Right atrium auricular region (tissue), 2 donors: ENCODE results near the gene NEMP1. TPM values are rescaled to one million over a fixed set of nuclear protein-coding genes. Genes with fewer than 3 reads are reported as not detected.

ENCODE experiments used
- DNase-seq: peaks from one replicate; pipeline ENCODE4 v3.0.0-alpha.2; 2019; ENCODE audit warnings: low spot score
- H3K27ac ChIP-seq, 2 donors: fragments of 200-600 bp; sonication (generic); 1 replicate in 1 of 2; 2 replicates in 1 of 2; pipeline ENCODE4 v1.5.1; 2016 to 2019
- H3K27me3 ChIP-seq, 2 donors: fragments of 200-600 bp; sonication (generic); one replicate each; pipeline versions ENCODE4 v1.5.1 to v1.6.0; 2017 to 2019
- H3K36me3 ChIP-seq: fragments of 200-600 bp; sonication (generic); one replicate; pipeline ENCODE4 v1.5.1; 2016
- H3K4me1 ChIP-seq, 2 donors: fragments of 200-600 bp; sonication (generic); one replicate each; pipeline versions ENCODE4 v1.5.1 to v1.6.0; 2017 to 2019
- H3K4me3 ChIP-seq, 2 donors: fragments of 200-600 bp; sonication (generic); 1 replicate in 1 of 2; 2 replicates in 1 of 2; pipeline ENCODE4 v1.5.1; 2017 to 2019; ENCODE audit warnings: mild to moderate bottlenecking in 1 of 2, moderate library complexity in 1 of 2
- H3K9me3 ChIP-seq, 2 donors: fragments of 200-600 bp; sonication (generic); one replicate each; pipeline ENCODE4 v1.5.1; 2019
- total RNA-seq, 2 donors: library from RNA; depleted of rRNA; stranded (reverse); fragments of >200 nt; gene quantifications; one replicate each; pipeline ENCODE4 v1.1.0, GENCODE V29; 2016
- TF ChIP-seq, protein P1 (sequence below), 2 donors: fragments of 200-600 bp; sonication (generic); IDR thresholded peaks; one replicate each; pipeline ENCODE4 v1.5.1; 2019; ENCODE audit warnings: antibody characterized with exemption in 2 of 2

NEMP1 gene
- total RNA-seq, 2 donors from 2014 or later = 1.9 to 2.2 TPM

DNA sequence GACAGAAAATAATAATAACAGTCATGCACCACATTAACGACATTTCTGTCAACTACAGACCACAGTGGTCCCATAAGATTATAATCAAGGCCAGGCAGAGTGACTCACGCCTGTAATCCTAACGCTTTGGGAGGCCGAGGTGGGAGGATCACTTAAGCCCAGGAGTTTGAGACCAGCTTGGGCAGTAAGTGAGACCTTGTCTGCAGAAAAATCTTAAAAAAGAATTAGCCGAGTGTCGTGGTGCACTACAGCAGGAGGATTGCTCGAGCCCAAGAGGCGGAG lies 18.9 kb upstream of the NEMP1 start:
- no peak for DNase-seq
- Histone ChIP-seq H3K36me3 (peaks cover 62% of the 10 kb centered on the region), H3K27me3 (no peaks in the 10 kb centered on the region), H3K4me1 (peaks cover 0 to 24% of the 10 kb centered on the region in 2 donors), H3K4me3 (no peak overlapping the region), H3K9me3 (no peaks in the 10 kb centered on the region), H3K27ac (no peak overlapping the region)
- TF ChIP-seq, protein P1, sequence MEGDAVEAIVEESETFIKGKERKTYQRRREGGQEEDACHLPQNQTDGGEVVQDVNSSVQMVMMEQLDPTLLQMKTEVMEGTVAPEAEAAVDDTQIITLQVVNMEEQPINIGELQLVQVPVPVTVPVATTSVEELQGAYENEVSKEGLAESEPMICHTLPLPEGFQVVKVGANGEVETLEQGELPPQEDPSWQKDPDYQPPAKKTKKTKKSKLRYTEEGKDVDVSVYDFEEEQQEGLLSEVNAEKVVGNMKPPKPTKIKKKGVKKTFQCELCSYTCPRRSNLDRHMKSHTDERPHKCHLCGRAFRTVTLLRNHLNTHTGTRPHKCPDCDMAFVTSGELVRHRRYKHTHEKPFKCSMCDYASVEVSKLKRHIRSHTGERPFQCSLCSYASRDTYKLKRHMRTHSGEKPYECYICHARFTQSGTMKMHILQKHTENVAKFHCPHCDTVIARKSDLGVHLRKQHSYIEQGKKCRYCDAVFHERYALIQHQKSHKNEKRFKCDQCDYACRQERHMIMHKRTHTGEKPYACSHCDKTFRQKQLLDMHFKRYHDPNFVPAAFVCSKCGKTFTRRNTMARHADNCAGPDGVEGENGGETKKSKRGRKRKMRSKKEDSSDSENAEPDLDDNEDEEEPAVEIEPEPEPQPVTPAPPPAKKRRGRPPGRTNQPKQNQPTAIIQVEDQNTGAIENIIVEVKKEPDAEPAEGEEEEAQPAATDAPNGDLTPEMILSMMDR (IDR thresholded peaks at IDR 0.05) = no peak

DNA sequence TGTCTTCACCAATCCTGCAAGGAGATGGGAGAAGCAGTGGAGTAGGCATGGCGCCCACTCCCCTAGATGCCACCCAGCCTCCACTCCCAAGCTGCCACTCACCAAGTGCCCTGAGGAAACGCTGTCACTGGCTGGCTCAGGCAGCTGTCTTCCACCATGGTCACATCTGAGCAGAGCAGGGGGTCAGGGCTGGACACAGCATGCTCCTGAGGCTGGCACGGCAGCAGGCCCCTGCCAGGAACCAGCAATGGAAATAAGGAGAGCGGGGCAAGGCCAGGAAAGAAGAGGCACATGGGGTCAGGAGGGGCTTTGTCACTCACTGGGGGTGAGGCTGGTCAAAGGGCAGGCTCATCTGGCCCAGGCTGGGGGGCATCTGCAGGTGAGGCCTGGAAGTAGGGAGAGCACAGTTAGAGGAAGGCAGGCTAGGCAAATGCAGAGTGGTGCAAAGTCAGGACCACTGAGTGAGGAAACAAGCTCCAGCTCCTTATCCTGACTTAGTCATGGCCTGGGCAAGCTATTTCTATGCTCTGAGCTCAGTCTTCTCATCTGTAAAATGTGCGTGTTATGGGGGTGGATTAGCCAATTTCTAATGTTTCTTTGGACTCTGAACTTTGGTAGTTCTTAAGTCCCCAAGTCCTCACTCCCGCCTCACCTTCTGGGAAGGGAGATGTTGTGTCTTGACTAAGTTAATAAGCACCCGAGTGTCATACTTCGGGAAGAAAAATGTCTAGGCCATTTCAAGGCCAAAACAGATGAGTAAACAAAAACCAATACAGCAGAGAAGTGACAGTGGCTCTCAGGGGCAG lies 18.4 kb upstream of the NEMP1 start:
- DNase-seq = no peak
- TF ChIP-seq, protein P1 (IDR thresholded peaks at IDR 0.05) = no peak
- Histone ChIP-seq H3K9me3 (no peaks in the 10 kb centered on the region), H3K4me3 (no peak overlapping the region), H3K27me3 (no peaks in the 10 kb centered on the region), H3K4me1 (peaks cover 0 to 29% of the 10 kb centered on the region in 2 donors), H3K27ac (no peak overlapping the region), H3K36me3 (peaks cover 64% of the 10 kb centered on the region)

DNA sequence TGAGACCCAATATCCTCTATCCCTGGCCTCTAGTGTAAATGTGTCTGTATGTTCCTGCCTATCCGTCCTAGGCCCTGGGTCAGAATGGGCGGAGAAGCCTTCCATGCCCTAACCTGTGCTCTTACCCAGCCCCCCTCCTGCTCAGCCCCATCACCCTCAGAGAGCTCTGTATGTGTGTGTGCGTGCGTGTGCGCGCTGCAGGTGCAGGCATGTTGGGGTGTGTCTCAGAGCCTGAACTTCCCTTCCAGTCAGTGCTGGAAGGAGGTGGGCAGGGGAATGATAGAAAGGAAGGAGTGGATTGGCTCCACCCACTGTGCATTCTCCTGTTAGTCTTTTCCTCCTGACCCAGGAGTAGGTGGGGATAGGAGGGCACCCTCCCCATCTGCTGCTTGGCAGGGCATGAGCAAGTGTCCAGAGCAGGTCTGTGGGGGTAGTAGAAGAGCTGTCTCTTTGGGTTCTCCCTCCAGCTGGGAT lies 17.5 kb upstream of the NEMP1 start:
- TF ChIP-seq, protein P1 (IDR thresholded peaks at IDR 0.05) = no peak
- H3K27ac ChIP-seq = no peak overlapping the region
- peaks cover 70% of the 10 kb centered on the region for H3K36me3 ChIP-seq

DNA sequence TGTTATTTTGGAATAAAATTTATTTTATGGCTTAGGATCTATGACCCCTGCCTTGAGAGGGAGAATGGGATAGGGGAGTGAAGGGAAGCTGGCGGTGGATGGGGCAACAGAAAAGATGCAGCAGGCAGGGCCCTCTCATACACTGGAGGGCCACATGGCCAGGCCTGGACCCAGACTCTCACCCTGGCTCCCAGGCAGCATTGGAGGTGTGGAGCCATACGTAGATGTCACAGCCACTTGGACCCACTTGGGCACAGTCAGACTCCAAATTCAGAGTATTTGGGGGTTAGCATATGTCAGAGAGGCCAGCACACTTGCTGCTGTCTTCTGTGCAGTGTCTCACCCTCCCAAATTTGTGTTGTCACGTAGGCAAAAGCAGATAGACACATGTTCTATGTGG lies 16.8 kb upstream of the NEMP1 start:
- Histone ChIP-seq H3K27me3 (no peaks in the 10 kb centered on the region), H3K9me3 (no peaks in the 10 kb centered on the region), H3K4me3 (no peak overlapping the region), H3K4me1 (peaks cover 0 to 44% of the 10 kb centered on the region in 2 donors), H3K36me3 (peaks cover 72% of the 10 kb centered on the region), H3K27ac (no peak overlapping the region)
- DNase-seq = no peak
- TF ChIP-seq, protein P1 (IDR thresholded peaks at IDR 0.05) = no peak

More for the DNA sequence above, 17.5 kb upstream of the NEMP1 start:
- H3K27me3 ChIP-seq = no peaks in the 10 kb centered on the region
- DNase-seq = no peak
- H3K4me3 ChIP-seq = no peak overlapping the region
- H3K9me3 ChIP-seq = no peaks in the 10 kb centered on the region
- peaks cover 0 to 38% of the 10 kb centered on the region in 2 donors for H3K4me1 ChIP-seq

DNA sequence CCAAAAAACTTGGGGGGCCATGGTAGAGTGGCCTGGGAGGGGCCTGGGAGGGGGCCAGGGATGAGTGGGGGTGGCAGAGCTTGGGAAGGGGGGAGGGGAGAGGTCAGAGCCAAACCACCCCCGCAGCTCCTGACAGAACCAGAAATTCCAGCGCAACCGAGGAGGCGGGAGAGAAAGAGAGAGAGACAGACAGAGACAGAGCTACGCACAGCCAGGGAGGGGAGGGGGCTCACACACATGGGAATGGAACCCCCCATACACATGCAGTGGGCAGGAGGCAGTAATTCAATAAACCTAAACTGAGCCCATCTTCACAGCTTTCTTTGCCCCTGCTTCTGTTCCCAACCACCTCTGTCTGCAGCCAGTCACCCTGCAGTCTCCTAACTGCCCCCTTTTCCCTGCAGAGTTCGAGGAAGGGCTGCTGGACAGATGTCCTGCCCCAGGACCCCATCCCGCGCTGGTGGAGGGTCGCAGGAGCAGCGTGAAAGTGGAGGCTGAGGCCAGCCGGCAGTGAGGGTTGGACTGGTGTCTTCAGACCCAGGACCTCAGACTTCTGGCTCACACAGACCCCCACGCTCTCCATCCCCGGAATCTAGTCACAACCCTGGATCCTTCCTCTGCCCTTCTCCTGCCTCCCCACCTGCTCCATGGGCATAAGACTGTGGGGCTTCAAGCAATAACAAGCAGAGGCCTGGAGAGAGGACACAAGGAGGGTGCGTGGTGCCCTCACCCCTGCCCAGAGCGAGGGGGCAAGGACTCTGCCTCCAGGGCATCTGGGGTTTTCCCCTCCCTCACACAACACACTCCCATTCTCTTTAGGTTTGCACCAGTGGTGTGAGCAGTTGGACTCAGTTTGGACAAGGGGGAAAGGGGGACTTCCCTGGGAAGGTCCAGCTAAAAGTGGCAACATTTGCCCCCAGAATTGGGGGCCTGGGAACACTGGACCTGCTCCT lies 15.9 kb upstream of the NEMP1 start:
- no peak for DNase-seq
- H3K4me3 ChIP-seq = peak overlapping the region in 1 of 2 donors; percentile 9
- H3K27me3 ChIP-seq = no peaks in the 10 kb centered on the region
- H3K27ac ChIP-seq = peak overlapping the region; percentile 74
- TF ChIP-seq, protein P1 (IDR thresholded peaks at IDR 0.05) = no peak
- H3K4me1 ChIP-seq = peaks cover 0 to 51% of the 10 kb centered on the region in 2 donors
- no peaks in the 10 kb centered on the region for H3K9me3 ChIP-seq
- H3K36me3 ChIP-seq = peaks cover 69% of the 10 kb centered on the region
